GM18868 (cell line): ENCODE measurements around the gene ITGB5.
"Not testable (repeated sequence)": the region's sequence is repeated elsewhere in the genome, so short reads cannot be mapped to it uniquely, and the experiment has no call there.

ENCODE experiments used
- ATAC-seq: cut with Tn5 transposase; IDR thresholded peaks from one replicate; pipeline ENCODE4 v1.9.1; 2021; ENCODE audit warnings: mild to moderate bottlenecking, moderate library complexity; ENCODE audit not compliant: unreplicated experiment

ITGB5 gene

DNA sequence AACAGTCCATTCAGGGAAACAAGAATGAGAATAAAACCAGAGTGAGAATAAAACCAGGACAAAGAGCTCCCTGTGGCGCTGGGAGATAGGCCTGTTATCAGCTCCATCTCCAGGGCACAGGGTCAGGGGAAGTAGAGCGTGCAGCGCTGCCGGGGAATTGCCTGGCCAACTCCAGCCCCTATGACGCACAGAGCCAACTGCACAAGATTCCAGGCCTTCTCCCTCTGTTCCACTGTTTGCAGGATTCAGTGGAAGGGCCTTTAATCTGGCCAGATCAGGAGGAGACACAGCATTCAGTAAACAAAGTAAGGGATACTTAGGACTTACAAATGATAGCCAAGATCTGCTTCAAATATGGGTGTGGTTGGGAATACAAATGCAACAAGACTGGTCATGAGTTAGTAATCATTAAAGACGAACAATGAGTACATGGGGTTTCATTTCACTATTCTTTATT lies 49.4 kb downstream of the ITGB5 start:
- ATAC-seq, result no peak

DNA sequence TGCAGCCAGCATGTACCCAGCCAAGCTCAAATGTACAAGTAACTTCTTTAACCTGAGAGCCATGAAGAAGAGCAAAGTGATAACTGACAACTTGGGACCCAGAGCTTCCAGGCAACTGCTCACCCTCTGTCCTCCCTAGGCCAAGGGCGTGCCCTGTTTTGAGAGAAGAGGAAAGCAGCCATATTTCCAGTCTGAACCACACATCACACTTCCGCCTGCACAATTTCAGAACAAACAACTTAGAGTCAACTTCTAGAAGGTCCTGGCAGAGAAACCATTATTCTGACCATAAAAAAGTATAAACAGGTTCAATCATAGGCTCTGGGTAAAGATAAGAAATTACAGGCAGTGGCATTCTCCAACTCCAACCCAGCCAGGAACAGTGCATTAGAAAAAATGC lies 50.1 kb downstream of the ITGB5 start:
- no peak for ATAC-seq

DNA sequence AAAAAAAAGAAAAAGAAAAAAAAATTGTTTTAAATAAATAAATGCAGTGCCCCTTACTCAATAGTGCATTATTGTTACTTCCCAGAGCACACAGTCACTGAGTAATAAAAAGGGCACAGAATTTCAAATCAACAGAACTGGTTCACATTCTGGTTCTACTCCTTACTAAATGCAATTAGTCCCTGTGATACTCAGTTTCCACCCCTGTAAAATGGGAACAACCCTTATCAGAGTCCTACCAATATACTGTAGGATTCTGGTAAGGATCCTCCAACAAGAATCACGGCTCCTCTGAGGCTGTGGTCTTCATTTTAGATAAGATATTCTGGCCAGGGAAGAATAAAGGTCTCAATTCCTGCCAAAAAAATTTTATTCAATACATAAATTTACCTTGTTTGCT lies 50.7 kb downstream of the ITGB5 start:
- no peak for ATAC-seq

DNA sequence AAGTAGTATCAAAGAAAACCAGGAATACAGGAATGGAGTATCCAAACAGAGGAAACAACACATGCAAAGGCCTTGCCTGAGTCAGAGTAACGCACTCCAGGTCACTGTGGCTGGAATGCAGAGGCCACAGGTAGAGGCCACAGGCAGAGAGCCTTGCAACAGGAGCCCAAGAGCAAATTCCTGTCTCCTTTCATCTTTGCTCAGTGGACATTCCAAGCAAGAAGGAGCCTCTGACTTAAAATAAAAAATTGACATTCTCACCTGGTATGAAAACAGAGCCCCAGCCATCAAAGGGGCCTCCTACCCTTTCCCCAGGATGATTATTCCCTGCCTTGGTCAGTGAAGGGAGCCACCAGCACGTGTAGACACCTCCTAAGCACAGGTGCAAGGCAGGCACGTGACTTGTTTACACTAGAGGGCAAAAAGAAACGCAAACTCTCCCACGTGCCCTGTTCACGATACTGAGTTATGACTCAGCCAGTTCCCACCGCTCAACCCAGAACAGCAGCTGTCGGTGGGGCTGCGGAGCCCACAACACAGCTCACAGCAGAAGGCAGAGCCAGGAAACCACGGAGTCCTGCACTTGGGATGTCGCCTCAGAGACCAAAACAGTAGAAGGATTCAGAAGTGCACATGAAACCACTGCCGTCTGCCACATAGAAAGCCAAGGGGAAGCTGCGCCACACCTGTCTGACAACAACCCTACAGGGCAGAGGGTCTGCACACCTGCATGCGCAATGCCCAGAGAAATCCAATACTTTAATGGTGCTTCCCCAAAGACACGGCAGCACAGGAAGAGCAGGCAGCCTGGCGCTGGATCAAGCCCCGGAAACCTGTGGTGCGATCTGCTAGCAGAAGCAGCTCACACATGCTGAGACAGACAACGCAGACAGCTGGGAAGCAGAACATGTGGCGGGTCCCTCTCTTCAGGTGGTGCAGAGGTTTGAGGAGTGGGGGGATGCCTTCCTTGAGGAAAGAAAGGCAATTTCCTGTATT lies 52.1 kb downstream of the ITGB5 start:
- peak; percentile 85 for ATAC-seq

DNA sequence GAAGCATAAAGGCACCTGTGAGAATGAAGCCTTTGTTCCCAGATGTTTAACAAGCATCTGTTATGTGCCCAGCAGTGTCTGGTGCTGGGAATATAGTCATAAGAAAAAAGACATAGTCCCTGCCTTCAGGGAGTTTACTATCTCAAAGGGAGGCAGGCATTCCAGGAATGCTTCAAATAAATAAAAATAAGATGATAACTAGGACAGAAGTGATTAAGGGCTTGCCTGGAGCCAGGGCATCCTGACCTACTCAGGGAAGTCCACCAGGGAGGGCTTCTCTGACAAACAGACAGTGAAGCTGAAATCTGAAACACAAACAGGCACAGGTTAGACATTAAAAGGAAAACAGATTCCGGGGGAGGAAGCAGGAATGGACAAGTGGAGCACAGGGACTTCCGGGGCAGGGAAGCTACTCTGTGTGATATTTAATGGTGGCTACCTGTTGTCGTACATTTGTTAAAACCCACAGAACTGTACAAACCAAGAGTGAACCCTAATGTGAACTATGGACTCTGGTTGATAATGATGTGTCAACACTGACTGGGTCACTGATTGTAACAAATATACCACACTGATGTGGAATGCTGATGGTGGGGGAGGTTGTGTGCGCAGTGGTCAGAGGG lies 53.3 kb downstream of the ITGB5 start:
- no peak for ATAC-seq

DNA sequence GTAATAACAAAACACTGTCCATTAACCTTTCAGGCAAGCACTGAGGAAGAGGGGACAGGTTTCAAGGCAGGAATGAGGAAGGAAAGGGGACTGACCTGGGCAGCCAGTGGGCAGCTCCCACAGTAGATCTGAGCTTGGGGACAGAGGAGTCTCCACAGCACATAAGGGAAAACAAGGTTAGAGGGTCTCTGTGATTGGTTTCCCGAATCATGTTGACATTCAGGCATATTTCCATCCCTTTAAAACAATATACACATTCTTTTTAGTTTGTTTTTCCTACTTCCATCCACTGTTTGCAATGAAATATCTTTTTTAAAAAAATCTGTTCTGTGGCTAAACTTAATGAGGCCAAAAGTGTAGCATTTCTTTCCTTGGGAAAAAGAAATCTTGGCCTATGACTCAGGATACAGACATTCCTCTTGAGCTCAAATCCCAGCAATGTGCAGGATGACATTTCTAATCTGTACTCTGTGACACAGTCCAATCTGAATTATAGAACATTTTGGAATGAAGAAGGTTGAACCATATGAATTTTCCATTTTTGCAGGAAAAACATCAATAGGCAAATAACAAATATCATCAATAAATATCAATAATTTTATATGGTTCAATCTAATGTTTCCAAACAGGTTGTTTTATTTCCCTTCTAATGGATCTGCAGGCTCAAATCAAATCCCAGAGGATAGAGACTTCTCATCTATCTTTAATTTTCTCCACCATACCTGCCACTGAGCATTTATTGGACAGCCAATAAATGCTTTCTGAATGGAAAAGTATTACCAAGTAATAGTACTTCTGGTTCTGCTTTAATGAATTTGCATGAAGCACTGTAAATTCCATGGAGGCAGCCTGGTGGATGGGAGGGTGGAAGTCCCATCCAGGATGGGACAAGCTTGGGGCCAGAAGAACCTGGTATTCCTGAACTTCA lies 54.1 kb downstream of the ITGB5 start:
- no peak for ATAC-seq

DNA sequence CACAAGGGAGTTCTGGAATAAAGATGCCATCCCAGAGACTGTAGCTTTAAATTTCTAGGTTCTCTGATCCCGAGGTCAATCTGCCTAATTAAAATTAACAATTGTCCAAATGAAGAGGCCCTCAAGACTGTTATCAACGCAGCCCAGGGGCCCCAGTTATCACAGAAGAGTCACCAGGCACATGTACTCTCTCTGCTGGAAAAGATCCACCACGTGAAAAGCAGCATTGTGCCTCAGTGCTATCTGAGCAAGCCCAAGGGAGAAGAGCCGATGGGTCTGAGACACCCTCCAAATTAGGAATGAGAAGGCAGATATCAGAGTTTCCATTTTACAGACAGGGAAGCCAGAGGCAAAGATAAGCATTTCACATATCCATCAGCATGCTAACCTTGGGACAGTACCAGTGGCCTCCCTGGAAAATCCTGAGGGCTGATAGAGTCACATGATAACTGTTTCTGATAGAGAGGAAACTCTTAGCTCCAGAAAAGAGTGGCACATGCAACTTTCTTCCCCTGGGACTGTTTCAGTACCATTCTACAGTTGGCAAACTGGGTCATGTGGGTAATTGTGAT lies 55.5 kb downstream of the ITGB5 start:
- ATAC-seq, result no peak

DNA sequence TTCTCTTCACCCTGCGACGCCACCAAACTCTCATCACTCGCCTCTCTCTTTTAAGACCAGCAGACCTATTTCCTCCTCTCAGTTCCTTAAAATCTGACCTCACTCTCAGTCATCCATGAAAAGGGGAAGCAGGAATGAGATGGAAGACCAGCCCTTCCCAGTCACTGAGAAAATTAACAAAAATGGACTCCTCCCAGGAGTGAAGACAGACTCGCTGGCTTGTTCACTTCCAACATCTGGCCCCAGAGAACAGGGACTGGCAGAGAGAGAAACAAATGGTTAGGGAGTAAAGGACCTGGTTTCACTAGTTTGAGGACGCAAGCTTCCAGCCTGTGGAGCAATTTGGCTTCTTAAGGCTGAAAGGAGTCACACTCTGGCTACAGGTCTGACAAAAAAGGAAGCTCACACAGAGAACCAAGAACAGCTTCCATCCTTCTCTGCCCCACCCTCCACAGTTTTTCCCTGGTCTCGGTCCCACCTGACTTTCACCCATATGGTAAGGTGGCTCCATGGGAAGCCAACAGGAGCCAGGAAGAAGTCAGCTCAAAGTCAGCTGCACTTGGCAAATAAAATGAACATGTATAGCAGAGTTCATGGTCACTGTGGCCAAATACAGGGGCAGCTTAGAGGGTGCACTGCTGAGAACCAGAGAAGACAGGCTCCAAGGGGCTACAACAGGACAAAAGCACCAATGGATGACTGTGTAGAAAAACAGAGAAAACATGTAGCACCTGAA lies 57.2 kb downstream of the ITGB5 start:
- no peak for ATAC-seq

DNA sequence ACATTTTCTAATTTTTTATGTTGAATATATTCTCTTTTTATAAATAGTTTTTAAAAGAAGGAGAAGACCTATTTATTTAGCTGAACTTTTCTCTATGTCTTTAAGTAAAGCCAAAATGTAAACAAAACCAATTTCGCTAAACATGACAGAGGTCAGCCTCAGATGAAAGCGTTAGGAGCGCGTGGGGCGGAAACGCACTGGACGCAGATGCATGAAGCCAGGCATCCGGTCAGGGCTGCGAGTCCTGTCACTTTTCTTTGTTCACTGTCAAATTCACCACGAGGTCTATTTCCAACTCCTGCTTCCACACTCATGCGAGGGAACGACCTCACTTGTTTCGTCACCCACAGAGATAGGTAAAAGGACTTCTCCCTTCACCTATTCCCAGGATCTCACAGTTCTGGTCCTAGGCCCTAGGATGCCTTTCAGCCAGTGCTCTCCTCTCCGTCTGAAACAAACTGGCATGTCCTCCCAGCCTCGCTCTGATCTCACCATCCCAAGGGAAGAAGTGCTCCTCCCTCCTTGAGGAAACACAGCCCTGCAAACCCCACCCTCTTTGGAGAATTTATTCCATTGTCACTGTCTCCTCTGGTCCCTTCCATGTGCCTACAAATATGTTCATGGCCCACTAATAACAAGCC lies 57.9 kb downstream of the ITGB5 start:
- ATAC-seq, result no peak

DNA sequence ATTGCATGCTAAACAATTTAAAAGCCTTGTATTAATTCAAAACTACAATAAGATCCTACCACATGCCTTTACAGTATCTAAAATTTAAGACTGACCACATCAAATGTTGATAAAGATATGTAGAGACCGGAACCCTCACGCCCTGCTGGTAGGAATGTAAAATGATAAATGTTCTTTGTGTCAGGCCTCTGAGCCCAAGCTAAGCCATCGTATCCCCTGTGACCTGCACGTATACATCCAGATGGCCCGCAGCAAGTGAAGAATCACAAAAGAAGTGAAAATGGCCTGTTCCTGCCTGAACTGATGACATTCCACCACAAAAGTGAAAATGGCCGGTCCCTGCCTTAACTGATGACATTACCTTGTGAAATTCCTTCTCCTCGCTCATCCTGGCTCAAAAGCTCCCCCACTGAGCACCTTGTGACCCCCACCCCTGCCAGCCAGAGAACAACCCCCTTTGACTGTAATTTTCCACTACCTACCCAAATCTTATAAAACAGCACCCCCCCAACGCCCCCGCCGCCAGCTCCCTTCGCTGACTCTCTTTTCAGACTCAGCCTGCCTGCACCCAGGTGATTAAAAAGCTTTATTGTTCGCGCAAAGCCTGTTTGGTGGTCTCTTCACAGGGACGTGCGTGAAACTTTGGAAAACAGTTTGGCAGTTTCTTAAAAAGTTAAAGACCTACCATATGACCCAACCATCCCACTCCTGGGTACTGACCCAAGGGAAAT lies 59.5 kb downstream of the ITGB5 start:
- not testable (repeated sequence) for ATAC-seq

DNA sequence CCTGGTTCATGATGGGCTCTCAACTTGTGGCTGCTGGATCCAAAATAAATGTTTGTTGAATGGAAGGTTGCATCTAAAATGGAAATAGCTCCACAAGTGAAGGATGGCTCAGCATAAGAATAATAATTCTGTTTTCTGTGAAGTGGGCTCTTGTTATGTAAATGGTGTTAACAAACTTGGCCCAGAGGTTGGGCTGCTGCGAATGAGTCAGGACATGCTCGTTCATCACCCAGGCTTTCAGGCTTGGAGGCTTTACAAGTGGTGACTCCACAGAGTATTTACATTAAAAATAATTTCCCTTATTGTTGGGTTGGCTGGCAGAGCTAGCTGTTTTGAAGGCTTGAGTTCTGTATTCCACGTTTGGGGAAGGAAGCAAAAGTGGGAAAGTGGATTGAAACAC lies 60.5 kb downstream of the ITGB5 start:
- ATAC-seq, result no peak

DNA sequence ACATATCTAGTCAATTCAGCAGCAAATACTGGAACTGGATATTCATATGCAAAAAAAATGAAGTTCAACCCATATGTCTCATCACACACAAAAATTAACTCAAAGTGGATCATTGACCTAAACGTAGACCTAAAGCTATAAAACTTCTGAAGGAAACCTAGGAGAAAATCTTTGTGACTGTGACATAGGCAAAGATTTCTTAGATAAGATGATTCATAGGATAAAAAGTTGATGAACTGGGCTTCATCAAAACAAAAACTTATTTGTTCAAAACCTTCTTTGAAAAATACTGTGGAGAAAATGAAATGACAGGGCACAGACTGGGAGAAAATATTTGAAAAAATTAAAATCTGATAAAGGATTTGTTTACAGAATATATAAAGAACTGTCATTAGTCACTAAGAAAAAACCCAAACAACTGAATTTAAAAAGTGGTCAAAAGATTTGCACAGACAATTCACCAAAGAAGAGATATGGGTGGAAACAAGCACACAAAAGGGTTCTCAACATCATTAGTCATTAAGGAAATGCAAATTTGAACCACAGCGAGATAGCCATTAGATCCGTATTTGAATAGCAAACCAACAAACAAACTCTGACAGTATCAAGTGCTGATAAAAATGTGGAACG lies 62.8 kb downstream of the ITGB5 start:
- no peak for ATAC-seq

DNA sequence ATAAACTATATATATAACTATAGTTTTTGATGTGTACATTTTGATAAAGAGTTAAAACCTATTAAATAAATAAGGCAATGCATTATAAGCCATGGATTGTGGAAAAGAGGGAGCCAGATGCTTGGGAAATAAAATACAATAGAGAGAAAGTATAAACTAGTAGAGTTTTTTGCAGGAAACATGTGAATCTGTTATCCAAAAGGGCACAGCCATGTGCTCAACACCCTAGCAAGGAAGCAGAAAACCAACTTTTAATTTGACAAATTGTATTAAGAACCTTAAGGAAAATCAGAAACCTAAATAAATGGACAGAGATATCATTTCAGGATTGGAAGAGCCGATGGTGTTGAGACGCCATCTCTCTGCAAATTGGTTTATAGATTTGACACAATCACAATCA lies 63.5 kb downstream of the ITGB5 start:
- ATAC-seq, result no peak

DNA sequence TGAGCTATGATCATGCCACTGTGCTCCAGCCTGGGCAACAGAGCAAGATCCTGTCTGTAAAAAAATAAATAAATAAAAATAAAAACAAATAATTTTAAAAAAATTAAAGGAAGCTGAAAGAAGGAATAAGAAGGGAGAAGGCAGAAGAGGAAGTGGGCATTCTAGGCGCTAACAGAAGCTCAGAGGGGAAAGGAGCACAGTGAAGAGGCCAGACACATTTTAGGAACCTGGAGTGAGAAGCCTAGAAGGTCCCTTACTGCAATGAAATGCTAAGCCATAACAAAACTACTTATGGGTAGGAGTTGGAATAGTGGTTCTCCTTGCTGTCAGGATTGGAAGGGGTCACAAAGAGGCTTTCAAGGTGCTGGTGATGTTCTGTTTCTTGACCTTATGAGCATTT lies 64.0 kb downstream of the ITGB5 start:
- ATAC-seq, result no peak

DNA sequence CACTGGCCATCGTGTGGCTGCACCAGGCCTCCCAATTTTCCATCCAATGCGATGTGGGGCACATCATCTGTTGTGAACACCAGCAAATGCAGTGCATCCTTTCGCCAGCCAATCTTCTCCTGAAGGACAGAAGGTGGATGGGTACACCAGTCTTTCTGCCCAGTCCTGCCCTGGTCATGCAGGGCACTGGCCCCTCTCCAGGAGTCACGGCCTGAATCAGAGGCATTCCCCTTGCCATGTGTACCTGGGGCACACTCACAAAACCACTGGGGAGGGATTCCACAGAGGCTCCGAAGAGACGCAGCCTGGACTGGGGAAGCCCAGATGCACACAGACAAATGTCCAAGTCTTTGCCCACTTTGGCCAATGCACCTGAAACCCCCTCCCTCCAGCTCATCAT lies 65.8 kb downstream of the ITGB5 start:
- ATAC-seq, result no peak

DNA sequence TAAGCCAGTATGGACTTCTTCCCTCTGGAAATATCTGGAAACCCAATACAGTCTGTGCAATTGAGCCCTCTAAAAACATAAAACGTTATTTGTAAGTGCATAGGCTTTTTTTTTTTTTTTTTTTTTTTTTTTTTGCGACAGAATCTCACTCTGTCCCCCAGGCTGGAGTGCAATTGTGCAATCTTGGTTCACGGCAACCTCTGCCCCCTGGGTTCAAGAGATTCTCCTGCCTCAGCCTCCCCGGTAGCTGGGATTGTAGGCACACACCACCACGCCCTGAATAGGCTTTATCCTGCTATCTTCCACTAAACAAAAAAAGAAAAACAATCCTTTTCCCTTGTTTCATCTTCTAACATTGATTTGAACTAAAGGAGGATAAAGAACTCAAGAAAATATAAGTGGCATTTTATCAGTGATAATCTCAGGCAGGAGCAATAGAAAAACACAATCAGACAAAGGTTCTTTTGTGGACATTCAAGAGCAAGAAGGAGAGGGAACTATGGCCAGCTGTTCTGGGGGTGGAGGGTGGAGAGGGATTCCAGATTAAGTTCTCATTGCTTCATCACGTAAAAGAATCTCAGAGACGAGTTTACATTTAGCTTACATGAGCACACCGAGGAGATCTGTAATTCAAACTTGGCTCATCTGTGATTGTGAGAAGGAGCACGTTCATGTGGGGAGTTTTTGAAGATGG lies 68.6 kb downstream of the ITGB5 start:
- no peak for ATAC-seq

DNA sequence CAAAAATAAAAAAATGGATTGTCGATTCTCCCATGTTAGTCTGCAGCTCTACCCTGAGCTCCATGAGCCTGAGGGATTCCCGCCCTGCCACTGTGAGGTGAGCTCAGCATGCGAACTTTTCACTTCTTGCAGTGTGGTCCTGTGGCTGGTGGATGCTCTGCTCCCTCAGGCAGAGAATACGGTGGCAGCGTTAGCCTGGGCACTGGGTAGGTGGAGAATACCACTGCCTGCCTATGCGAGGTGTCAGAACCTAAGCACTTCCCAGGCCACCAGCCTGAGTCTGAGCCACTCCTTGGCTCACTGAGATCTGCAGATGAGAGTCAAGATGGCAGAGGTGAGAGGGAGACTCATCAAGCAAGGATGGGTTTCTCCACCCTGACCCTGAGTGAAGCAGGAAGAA lies 70.1 kb downstream of the ITGB5 start:
- ATAC-seq, result no peak

DNA sequence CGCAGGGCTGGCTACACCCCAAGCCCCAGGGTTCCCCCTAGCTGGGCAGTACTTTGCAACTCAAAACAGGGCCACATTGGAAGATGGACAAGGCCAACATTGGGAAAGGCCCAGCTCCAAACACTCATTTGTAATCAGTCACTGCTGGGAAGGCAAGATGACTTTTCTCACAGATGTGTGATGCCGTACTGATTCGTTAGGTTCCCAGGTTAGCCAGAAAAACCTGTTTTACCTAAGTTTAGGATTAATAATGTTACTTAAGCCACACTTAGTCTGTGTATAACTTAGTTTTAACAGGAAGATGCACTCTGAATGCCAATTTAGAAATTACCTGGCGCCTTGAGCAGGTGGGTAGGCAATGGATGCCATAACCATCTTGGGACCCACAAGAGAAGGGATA lies 71.0 kb downstream of the ITGB5 start:
- no peak for ATAC-seq
